NCI-H187 (cell line): Measurements from ENCODE around the gene ADAMTS16.
"Not testable (repeated sequence)": the region's sequence is repeated elsewhere in the genome, so short reads cannot be mapped to it uniquely, and the experiment has no call there.

Experiments used
- DNase-seq, 2 experiments: peaks; one replicate each; lab custom pipeline; 2025; lab: John Stamatoyannopoulos, UW

ADAMTS16 gene, protein sequence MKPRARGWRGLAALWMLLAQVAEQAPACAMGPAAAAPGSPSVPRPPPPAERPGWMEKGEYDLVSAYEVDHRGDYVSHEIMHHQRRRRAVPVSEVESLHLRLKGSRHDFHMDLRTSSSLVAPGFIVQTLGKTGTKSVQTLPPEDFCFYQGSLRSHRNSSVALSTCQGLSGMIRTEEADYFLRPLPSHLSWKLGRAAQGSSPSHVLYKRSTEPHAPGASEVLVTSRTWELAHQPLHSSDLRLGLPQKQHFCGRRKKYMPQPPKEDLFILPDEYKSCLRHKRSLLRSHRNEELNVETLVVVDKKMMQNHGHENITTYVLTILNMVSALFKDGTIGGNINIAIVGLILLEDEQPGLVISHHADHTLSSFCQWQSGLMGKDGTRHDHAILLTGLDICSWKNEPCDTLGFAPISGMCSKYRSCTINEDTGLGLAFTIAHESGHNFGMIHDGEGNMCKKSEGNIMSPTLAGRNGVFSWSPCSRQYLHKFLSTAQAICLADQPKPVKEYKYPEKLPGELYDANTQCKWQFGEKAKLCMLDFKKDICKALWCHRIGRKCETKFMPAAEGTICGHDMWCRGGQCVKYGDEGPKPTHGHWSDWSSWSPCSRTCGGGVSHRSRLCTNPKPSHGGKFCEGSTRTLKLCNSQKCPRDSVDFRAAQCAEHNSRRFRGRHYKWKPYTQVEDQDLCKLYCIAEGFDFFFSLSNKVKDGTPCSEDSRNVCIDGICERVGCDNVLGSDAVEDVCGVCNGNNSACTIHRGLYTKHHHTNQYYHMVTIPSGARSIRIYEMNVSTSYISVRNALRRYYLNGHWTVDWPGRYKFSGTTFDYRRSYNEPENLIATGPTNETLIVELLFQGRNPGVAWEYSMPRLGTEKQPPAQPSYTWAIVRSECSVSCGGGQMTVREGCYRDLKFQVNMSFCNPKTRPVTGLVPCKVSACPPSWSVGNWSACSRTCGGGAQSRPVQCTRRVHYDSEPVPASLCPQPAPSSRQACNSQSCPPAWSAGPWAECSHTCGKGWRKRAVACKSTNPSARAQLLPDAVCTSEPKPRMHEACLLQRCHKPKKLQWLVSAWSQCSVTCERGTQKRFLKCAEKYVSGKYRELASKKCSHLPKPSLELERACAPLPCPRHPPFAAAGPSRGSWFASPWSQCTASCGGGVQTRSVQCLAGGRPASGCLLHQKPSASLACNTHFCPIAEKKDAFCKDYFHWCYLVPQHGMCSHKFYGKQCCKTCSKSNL

DNA sequence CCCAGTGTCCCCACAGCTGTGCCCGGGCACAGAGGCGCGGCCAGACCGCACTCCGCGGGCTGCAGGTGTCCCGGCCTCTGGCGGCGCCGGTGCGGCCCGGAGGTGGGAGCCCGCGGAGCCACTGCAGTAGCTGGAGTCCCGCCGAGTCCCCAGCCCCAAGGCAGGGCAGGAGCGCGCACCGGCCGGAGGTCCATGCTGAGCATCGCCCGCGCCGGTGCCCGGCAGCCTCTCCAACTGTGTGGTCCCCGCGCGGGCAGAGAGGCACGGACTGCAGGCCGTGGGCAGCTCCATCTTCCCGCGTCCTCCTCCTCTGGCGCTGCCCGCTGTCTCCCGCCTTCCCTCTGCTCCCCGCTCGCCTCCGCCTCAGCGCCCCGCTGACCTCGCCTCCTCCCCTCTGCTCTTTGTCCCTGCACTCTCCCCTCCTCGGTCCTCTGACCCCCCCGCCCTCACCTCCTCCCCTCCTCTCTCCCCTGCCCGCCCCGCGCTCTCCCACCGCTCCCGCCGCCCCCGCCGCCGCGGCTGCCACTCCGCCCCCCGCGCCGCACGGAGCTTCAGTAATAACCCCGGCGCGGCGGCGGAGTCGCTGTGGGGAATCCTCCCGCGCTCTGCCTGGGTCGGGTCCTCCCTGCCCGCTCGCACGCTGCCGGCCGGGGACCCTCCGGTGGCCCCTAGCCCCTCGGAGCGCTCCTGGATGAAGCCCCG is at the start of gene ADAMTS16:
Gene ADAMTS16 (plus strand): TSS at position 554 of the 702 bp plus-strand sequence. CDS start 138 bp downstream, at position 692.
- no peak for DNase-seq

DNA sequence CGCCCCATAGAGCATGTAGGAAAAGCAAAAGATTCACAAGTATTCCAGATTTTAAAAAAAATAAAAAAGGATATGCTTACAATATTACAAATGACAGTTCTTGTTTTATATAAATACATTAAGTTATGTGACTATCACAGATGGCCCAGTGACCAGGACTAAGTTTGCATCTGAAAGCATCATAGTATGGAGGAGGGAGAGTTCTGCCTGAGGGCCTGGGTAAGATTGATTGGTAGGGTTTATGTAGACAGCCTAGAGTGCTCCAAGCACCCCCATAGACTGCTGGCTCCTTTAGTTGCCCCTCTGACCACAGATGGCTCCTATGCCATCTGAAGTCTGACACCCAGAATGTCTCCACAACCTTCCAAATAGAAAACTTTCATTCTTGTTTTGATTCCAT is 48.0 kb upstream of the ADAMTS16 start:
- no peak for DNase-seq

DNA sequence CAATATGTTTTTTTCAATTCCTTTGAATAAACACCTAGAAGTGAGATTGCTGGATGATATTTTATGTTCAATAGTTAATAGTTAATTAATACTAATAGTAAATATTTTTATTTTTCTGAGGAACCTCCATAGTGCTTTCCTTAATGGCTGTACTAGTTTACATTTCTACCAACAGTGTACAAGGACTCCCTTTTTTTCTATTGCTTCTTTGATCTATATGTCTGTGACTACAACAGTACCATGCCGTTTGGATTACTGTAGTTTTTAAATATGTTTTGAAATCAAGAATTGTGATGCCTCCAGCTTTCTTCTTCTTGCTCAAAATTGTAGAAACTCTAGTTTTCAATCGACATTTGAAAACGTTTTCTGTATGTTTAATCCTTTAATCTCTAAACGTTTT is 39.5 kb upstream of the ADAMTS16 start:
- no peak for DNase-seq

DNA sequence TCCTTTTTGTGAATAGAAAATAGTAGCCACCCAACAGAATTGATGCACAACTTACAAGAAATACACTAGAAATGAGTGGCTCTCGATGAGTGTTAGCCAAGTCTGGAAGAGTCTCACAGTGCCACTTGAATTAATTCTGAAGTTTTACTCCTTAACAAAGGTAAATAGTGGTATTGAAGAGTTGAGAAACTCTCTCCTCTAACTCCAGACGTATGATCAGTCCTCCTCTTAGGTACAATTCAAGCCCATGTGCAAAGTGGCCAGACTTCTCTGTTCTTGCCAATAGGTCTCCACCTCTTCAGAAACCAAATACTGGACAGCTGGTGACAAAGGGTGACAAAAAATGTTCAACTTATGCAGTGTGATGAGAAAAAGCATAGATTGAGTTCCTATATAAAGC is 38.5 kb upstream of the ADAMTS16 start:
- DNase-seq = no peak

DNA sequence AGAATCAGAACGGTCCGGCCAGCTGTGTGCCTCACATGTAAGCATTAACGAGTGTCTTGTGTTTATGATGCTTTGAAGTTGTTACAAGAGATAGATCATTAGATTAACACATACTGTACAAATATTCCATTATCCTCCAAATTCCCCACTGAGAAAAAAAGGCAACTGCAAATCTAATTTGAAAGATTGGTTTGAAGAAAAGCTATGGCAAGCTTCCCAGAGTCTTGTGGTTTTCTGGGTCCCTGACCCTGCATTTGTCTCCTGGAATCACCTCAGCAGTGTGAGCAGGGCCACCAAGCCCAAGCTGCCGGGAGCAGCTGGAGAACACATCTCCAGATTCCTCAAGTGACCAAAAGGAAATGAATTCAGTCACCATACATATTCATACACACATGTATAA is 36.9 kb upstream of the ADAMTS16 start:
- DNase-seq = no peak

DNA sequence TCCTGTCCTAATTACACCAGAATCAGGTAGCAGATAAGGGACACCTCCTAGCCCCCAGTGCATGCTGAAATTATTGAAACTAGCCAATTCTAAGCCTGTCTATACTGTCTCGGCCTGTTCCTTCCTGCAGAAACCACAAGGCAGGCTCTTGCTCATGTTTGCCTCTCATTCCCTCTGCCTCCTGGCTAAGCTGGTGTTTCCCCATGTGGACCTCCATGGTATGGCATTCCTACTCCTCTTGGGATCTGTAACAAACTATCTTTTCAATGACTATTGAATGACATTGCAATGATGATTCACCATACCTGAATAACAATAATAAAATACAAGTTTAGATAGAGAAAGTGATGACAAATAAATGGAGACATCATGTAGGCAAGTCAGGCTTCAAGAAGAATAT is 35.6 kb upstream of the ADAMTS16 start:
- DNase-seq = no peak

DNA sequence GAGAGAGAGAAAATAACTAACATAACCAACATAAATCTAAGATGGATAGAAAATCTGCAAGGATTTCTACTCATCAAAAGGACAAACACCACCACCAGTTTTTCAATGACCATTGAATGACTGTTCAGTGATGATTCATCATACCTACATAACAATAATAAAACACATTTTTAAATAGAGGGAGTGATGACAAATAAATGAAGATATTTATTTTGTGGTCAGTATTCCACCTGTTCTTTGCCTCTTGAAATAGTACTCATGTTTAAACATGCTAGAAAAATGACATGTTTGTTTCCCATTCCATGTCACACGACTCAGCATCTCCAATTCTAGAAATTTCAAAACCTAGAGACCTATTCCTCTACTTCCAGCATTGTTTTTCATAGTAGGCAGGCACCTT is 34.6 kb upstream of the ADAMTS16 start:
- no peak for DNase-seq

DNA sequence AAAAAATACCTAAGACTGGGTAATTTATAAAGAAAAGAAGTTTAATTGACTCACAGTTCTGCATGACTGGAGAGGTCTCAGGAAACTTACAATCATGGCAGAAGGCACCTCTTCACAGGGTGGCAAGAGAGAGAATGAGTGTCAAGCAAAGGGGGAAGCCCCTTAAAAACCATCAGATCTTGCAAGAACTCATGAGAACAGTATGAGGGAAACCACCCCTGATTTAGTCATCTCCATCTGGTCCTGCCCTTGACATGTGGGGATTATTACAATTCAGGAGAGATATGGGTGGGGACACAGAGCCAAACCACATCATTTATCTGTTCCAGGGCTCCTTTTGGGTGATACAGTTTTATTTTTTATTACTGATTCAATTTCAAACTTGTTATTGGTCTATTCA is 23.2 kb upstream of the ADAMTS16 start:
- DNase-seq = no peak

DNA sequence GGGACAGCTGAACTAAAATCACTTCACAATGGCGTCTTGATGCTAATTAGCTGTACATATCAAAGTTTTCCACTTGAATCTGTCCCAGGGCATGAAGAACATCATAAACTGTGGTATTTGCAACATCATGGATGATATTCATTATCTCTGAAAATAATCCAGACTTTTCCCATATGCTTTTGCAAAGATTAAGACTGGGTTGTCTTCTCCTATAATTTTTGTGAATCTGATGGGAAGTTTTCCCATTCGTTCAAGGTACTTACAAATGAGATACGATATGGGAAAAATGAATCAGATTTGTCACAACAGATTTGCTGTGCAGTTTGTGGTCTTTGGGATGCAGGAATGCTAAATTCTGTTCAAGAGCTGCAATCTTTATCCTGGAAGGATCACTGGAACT is 17.4 kb upstream of the ADAMTS16 start:
- no peak for DNase-seq

DNA sequence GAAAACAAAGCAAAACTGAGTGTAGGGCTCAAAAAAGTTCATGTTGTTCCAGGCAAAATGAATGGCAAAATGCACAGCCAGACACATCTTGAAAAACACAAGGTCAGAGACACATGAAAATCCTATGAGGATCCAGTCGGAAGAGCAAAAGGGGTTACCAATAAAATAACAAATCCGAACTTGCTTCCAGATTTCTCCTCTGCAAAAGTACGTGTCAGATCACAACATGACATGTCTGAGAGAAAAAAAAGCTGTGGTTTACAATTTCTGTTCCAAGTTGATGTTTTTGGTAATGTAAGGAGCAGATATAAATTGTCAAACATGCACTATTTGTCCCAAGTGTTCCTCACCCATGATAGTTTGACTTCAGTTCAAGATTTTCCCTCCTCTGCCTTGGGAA is 15.9 kb upstream of the ADAMTS16 start:
- no peak for DNase-seq

DNA sequence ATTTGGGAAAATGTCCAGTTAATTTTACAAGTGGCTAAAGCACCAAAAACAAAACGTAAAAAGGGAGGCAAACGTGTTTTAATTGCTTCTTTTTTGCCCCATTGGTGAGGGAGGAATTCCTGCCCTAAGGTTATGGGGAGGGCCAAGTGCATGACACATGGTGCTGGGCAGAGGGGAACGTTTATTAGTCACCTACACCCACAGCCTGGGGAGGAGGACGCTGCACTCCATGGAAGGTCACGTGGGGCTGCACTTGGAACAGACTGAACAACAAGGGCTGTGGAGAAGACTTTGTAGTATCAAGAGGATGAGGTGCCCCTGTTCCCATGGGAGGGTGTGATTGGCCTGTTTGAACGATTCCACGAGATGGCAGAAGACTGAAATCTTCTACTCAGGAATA is 13.7 kb upstream of the ADAMTS16 start:
- no peak for DNase-seq

DNA sequence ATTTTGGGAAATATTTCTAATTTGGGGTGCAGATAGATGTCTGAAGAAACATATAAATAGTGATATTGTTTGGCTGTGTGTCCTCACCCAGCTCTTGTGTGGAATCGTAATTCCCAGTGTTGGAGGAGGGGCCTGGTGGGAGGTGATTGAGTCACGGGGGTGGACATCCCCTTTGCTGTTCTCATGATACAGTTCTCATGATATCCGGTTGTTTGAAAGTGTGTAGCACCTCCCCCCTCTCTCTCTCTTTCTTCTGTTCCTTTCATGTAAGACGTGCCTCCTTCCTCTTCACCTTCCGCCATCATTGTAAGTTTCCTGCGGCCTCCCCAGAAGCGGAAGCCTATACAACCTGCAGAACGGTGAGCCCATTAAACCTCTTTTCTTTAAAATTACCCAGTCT is 11.4 kb upstream of the ADAMTS16 start:
- DNase-seq = no peak

DNA sequence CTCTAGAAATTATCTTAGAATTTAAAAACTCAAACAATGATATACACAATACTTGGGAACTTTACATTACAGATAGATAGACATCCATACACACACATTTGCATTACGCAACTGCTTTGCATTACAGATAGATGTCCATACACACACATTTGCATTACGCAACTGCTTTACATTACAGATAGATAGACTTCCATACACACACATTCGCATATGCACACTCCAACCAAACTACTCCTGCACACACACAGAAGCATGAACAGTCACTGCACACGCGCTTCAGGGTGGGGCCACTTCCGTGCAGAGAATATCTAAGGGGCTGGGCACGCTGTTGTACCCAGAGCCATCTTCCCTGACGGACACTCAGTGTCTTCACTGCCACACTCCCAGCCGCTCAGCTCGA is 7.9 kb upstream of the ADAMTS16 start:
- DNase-seq = no peak

DNA sequence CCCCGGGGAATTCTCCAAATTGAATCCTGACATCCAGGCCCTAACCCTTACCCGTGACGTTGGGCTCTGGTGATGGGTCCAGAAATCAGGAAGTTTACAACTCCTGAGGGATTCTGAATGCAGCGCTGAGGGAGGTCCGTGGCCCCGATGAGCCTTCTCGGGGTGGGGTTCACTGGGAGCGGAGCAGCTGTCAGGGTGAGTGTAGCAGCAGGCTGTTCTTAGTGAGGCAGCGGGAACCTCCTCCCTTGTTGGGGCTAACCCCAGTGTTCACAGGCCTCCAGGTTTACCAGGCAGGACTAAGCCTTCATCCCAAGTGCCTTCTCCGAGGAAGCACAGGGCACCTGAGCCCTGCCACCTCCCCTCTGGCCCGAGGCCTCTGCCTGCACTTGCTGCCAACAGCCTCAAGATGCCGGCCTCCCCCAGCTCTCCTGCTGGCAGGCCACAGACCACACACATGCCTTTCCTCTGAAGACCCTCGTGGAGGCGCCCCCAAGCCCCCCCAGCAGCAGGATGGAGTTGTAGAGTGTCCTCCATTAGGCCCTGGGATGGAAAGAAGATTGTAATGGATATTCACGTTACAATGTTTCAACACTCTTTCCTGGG is 7.3 kb upstream of the ADAMTS16 start:
- no peak for DNase-seq

DNA sequence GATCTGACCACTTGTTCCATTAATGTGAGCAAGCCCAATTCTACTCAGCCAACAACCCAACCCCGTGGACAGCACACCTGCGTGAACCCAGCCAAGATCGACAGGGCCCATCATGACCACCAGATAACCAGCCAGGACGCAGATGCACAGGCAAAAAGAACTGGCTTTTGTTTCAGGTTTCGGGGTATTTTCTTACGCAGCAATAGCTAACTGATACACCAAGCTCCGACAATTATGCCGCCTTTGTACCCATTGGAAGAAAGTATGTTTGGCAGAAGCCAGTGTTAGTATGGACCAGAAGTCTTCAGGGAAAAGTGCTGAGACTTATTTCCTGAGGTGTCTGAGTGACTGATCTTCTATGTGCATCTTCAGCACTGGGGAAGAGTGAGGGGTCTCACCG is 6.0 kb upstream of the ADAMTS16 start:
- DNase-seq = no peak

DNA sequence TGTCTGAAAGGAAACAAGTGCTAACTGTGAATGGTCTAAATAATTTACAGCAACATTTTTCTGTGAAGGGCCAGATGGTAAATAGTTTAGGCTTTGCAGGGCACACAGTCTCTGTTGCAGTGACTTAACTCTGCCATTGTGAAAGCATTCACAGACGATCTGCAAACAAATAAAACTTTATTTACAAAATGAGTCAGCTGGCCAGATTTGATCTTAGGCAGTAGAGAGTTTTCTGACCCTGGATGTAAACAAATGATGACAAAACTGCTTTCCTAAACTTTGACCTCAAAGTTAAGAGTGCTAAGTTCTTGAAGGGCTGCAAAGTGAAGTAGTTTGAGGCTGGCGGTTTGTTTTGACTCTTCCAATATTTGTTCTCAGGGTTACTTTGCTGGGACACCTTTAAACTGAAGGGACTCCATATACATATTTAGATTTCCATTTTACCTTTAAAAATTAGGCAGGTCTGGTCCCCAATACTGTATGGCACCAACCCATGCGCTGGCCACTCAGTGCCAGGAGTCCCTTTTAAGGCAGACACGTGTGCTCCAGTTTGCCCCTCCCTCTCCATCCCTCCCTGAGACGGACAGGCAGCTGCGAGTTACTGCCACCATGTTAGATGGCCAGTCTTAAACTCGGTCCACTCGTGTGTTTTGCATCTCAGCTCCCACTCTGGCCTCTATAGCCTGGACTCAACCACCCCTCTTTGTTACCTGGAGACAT is 4.0 kb upstream of the ADAMTS16 start:
- DNase-seq = no peak

DNA sequence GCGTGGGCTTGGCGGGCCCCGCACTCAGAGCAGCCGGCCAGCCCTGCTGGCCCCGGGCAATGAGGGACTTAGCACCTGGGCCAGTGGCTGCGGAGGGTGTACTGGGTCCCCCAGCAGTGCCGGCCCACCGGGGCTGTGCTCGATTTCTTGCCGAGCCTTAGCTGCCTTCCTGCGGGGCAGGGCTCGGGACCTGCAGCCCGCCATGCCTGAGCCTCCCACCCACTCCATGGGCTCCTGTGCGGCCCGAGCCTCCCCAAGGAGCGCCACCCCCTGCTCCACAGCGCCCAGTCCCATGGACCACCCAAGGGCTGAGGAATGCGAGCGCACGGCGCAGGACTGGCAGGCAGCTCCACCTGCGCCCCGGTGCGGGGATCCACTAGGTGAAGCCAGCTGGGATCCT is 2.3 kb upstream of the ADAMTS16 start:
- DNase-seq = not testable (repeated sequence)

DNA sequence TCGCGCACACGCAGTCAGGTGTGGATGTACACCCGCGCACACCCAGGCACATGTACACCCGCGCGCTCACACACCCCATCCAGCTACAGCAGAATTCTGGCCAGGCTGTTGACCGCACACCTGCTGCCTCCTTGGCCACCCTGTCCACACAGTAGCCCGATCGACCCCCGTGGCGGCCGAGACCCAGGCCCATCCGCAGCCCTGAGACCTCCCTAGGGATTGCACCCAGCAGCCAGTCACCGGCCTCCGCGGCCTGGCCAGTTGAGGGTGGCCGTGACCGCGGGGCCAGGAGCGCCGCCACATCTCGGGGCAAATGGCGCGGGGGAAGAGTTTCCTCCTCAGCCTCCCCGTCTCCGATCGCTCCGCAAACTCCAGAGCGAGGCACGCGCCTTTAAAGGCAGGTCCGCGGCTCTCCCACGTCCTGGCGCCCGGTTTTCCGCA is 774 bp upstream of the ADAMTS16 start:
- DNase-seq = no peak

DNA sequence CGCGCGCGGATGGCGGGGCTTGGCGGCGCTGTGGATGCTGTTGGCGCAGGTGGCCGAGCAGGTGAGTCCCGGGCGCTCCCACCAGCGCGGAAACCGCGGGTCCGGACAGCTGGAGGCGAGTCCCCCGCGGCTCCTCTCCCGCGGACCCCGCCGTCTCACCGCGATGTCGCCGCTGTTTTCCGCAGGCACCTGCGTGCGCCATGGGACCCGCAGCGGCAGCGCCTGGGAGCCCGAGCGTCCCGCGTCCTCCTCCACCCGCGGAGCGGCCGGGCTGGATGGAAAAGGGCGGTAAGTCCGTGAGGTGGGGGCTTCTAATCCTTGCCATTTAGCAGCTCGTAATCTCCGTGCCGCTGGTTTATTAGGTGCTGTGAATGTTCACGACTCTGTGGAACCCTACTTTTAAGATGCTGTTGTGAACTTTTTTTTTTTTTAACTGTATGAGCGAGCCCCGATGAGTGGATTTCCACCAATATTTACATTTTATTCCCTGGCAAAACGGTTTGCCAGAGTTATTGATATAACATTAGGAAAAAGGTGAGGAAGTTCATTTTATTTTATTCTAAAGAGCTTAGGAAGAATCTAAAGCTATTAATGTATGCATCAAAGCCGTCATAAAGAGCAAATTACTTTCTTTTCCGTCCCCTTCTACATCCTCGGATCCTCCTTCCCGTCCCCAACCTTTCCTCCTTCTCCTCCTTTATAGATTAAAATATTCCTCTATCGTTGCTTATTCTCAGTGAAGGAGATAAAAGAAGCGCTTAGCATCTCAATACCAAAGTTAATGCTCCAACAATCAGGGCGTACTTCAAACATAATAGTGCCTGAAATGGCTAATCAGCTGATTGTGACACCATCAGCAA is 579 bp downstream of the ADAMTS16 start:
- no peak for DNase-seq

DNA sequence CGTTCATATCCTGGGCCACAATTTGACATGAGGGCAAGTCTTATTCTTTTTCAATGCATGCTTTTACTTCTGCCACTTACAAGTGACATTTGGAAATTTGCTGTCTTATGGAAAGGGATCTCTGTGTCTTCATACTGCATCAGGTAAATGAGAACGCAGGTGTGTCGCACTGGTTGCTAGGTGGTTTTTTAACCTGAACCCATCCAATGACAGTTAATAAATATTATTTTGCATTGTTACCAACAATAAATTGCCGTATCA is 1.1 kb downstream of the ADAMTS16 start:
- no peak for DNase-seq
